Epithelial cell of proximal tubule (primary cell): ENCODE data around the gene RGS11. TPM values are rescaled to one million over a fixed set of nuclear protein-coding genes. Genes with fewer than 3 reads are reported as not detected.

Experiments
- DNase-seq: peaks from one replicate; pipeline ENCODE4 v3.0.0-alpha.2; 2011; ENCODE audit warnings: low read depth
- H3K4me3 ChIP-seq: 2 replicates; pipeline ENCODE4 v1.5.1; 2011; ENCODE audit warnings: low read depth, mild to moderate bottlenecking, low read length
- CTCF ChIP-seq: conservative IDR thresholded peaks from 2 replicates; pipeline ENCODE4 v1.5.1; 2012; ENCODE audit warnings: low read depth, mild to moderate bottlenecking, low read length
- total RNA-seq: library from RNA; depleted of rRNA; stranded (reverse); fragments of >200 nt; gene quantifications from 2 replicates; pipeline ENCODE4 v1.2.3, GENCODE V29; 2015

The RGS11 gene
- total RNA-seq, 1 donor from 2014 or later, result 1.0 TPM

GRCh38 chr16:296806-297510 is 21.2 kb upstream of the RGS11 start:
- no peak overlapping the region for H3K4me3 ChIP-seq
- no peak for TF ChIP-seq CTCF
- no peak for DNase-seq

- TF ChIP-seq CTCF, result no peak
- no peak overlapping the region for H3K4me3 ChIP-seq
- no peak for DNase-seq
These were observed 20.5 kb upstream of the RGS11 start for GRCh38 chr16:296276-296675.

- no peak for TF ChIP-seq CTCF
- no peak overlapping the region for H3K4me3 ChIP-seq
- no peak for DNase-seq
These were observed 17.5 kb upstream of the RGS11 start for GRCh38 chr16:293043-293775.

GRCh38 chr16:291539-291938 is 15.8 kb upstream of the RGS11 start:
- no peak for TF ChIP-seq CTCF
- no peak overlapping the region for H3K4me3 ChIP-seq
- no peak for DNase-seq

- H3K4me3 ChIP-seq, result no peak overlapping the region
- no peak for TF ChIP-seq CTCF
- no peak for DNase-seq
These were observed 15.1 kb upstream of the RGS11 start for GRCh38 chr16:290681-291405.

GRCh38 chr16:290015-290680 is 14.4 kb upstream of the RGS11 start:
- TF ChIP-seq CTCF, result no peak
- H3K4me3 ChIP-seq, result no peak overlapping the region
- no peak for DNase-seq
